BLaER1 (cell line): ENCODE results near the gene FGD2.
A peak's percentile ranks its signal among the peaks of the same experiment; 100 is the strongest.

Source experiments
- H3K27ac ChIP-seq: shearing (Covaris generic); formaldehyde crosslinking; 2 replicates; pipeline ENCODE4 v1.8.1; 2022
- H3K27me3 ChIP-seq: shearing (Covaris generic); formaldehyde crosslinking; 2 replicates; pipeline ENCODE4 v1.8.1; 2022
- H3K36me3 ChIP-seq: shearing (Covaris generic); formaldehyde crosslinking; 2 replicates; pipeline ENCODE4 v1.8.1; 2022
- H3K4me1 ChIP-seq: shearing (Covaris generic); formaldehyde crosslinking; 2 replicates; pipeline ENCODE4 v1.8.1; 2022
- H3K4me2 ChIP-seq: shearing (Covaris generic); formaldehyde crosslinking; 2 replicates; pipeline ENCODE4 v1.8.1; 2022
- H3K4me3 ChIP-seq: shearing (Covaris generic); formaldehyde crosslinking; 2 replicates; pipeline ENCODE4 v1.8.1; 2022
- H3K9ac ChIP-seq: shearing (Covaris generic); formaldehyde crosslinking; 2 replicates; pipeline ENCODE4 v1.8.1; 2022
- H3K9me3 ChIP-seq: shearing (Covaris generic); formaldehyde crosslinking; 2 replicates; pipeline ENCODE4 v1.8.1; 2022
- H4K20me1 ChIP-seq: shearing (Covaris generic); formaldehyde crosslinking; 2 replicates; pipeline ENCODE4 v1.8.1; 2022
- Cebpa-rat ChIP-seq: shearing (Covaris generic); IDR thresholded peaks from 2 replicates; pipeline ENCODE4 v1.8.1; 2022

FGD2 gene

DNA sequence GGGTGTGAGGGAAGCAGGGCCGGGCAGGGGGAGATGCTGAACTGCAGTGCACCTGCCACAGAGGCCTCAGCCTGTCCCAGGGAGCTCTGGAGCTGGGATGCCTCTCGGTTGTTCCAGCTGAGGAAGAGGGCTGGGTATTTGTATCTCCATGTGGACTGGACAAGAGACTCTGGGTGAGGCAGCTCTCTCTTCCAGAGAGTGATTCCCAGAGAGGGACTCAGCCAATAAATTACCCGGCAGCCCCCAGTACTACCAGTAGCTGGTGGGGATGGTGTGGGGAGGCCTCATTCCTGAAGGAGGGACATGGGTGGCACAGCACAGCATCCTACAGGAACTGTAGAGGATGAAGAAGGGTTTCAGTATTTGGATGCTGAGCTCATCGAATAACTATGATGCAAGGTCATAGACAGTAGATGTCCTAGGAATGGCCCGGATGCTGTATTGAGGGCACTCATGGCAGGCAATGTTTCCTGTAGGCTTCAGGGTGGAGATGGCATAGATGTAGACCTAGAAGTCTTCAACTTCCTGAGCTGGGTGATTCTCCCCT lies 1.4 kb downstream of the FGD2 start:
- Histone ChIP-seq H3K9ac (no peak overlapping the region), H3K4me2 (peak overlapping the region; percentile 96), H3K27me3 (no peaks in the 10 kb centered on the region), H4K20me1 (no peaks in the 10 kb centered on the region), H3K36me3 (no peaks in the 10 kb centered on the region), H3K4me3 (no peak overlapping the region), H3K27ac (no peak overlapping the region), H3K4me1 (peaks cover 93% of the 10 kb centered on the region), H3K9me3 (no peaks in the 10 kb centered on the region)
- TF ChIP-seq Cebpa-rat = no peak

DNA sequence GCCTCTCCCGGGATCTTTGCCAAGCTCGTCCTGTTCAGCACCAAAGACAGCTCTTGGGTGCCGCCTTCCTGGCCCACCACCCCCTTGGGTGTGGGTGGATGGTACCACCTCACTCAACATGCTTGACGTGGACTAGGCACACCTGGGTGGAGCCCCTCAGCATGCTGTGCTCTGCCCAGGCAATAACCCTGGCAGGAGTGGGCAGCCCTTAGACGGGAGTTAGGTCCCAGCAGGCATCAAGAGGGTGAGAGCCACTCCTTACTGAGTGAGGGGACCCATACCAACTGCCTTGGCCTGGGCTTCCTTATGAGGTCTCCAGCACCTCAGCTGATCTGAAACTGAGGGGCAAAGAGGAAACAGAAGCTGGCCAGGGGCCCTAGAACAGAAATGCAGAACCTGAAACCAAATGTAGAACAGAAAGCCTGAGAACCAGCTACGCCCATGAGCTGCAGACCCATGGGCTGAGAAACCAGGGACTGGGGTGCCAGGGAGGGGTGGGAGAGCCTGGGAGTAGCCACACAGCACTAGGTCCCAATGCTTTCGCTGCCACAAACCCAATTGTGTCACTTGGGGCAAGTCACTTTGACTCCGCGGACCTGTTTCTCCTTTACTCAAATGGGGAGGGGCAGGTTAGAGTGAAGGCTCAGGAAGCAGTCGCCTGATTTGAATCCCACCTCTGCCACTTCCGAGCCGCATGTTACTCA lies 2.0 kb downstream of the FGD2 start:
- peaks cover 88% of the 10 kb centered on the region for H3K4me1 ChIP-seq
- no peaks in the 10 kb centered on the region for H3K36me3 ChIP-seq
- H3K4me2 ChIP-seq = peak overlapping the region; percentile 96
- no peaks in the 10 kb centered on the region for H3K27me3 ChIP-seq
- H3K9ac ChIP-seq = no peak overlapping the region
- H3K4me3 ChIP-seq = no peak overlapping the region
- no peaks in the 10 kb centered on the region for H4K20me1 ChIP-seq
- no peak overlapping the region for H3K27ac ChIP-seq
- TF ChIP-seq Cebpa-rat = no peak
- no peaks in the 10 kb centered on the region for H3K9me3 ChIP-seq

DNA sequence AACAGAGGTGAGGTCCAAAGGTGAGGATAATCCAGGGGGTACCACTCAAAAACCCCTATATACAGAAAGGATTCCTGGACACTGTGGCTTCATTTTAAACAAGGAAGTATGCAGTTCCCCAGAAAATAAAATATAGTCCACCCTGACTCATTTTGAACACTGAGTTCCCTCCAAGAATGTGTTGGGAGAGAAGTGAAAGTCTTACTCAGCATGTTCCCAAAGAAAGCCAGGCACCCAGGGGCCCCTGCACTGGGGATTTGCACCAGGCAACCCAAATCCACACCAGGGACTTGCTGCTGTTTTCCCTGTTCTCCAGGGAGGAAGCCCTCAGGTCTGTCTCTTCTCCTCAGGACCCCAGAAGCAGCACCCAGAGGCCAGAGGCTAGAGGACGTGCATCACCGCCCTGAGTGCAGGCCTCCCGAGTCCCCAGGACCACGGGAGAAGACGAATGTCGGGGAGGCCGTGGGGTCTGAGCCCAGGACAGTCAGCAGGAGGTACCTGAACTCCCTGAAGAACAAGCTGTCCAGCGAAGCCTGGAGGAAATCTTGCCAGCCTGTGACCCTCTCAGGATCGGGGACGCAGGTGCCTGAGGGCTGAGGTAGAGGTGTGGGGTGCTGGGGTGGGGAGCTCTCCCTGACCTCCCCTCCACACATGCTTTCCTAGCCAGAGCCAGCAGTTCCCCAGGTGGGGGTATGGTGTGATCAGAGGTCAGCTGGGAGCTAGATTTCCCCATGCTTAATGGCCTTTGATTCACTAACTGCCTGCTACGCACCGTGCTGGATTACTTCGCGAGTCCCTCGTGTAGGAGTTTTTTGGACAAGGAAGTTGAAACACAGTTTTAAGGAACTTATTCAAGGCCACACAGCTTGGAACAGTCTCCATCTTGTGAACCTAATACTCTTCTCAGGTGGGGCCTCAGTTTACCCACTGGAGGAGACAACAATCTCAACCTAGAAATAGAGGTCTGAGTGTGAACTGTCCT lies 3.3 kb downstream of the FGD2 start:
- H3K27me3 ChIP-seq = no peaks in the 10 kb centered on the region
- H3K4me3 ChIP-seq = no peak overlapping the region
- H3K36me3 ChIP-seq = no peaks in the 10 kb centered on the region
- H3K27ac ChIP-seq = no peak overlapping the region
- H3K4me2 ChIP-seq = peak overlapping the region; percentile 96
- no peak for TF ChIP-seq Cebpa-rat
- H4K20me1 ChIP-seq = no peaks in the 10 kb centered on the region
- H3K9me3 ChIP-seq = no peaks in the 10 kb centered on the region
- H3K4me1 ChIP-seq = peaks cover 76% of the 10 kb centered on the region
- H3K9ac ChIP-seq = no peak overlapping the region

DNA sequence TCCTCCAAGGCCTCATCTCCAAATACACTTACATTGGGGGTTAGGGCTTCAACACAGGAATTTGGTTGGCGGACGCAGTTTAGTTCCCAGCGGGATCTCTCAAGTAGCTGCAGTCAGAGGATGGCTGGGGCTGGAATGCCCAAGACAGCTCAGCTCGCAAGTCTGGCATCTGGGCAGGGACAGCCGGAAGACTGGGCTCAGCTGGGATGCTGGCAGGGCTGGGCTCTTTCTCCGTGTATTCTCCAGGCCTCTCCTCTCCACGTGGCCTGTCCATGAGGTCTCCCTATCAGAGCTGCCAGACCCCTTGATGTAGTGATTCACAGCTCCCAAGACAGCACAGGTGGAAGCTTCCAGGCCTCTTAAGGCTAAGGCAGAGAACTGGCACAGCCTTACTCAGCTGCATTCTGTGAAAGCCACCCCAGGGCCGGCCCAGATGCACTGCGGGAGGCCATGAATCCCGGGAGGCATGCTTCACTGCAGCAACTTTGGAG lies 5.0 kb downstream of the FGD2 start:
- Histone ChIP-seq H4K20me1 (no peaks in the 10 kb centered on the region), H3K27me3 (no peaks in the 10 kb centered on the region), H3K36me3 (no peaks in the 10 kb centered on the region), H3K9ac (no peak overlapping the region), H3K27ac (no peak overlapping the region), H3K4me2 (no peak overlapping the region), H3K4me1 (peaks cover 59% of the 10 kb centered on the region), H3K4me3 (no peak overlapping the region), H3K9me3 (no peaks in the 10 kb centered on the region)
- TF ChIP-seq Cebpa-rat = no peak

DNA sequence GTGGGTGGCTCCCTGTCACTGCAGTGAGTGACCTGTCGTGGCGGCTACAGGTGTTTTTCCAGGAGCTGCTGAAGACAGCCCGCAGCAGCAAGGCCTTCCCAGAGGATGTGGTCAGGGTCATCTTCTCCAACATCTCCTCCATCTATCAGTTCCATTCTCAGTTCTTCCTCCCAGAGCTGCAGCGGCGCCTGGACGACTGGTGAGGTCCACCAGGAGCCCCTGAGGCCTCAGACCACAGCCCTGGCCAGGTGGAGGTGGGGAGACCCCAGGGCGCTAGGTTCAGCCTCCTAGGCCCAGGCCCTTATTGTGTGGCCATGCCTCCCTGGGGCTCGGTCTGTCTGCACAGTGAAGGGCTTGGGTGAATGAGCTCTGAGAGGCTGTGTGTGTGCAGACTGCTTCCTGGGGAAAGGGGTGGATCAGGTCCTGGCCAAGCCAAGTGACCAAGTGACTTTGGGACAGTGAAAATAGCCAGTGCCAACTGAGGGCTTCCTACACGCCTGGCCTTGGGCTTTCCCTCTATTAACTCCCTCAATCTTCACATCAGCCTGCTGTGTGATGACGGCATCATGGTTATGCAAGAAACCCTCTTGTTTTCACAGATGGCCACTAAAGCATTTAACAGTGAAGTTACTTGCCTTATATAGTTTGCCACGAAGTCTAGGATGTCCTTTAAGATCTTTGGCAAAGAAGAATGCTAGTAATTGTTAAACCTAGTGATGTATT lies 6.4 kb downstream of the FGD2 start:
- H3K4me1 ChIP-seq = peaks cover 45% of the 10 kb centered on the region
- H3K9ac ChIP-seq = no peak overlapping the region
- H3K36me3 ChIP-seq = no peaks in the 10 kb centered on the region
- H3K27me3 ChIP-seq = no peaks in the 10 kb centered on the region
- no peak overlapping the region for H3K27ac ChIP-seq
- no peaks in the 10 kb centered on the region for H4K20me1 ChIP-seq
- H3K4me2 ChIP-seq = no peak overlapping the region
- H3K4me3 ChIP-seq = no peak overlapping the region
- H3K9me3 ChIP-seq = no peaks in the 10 kb centered on the region
- no peak for TF ChIP-seq Cebpa-rat

DNA sequence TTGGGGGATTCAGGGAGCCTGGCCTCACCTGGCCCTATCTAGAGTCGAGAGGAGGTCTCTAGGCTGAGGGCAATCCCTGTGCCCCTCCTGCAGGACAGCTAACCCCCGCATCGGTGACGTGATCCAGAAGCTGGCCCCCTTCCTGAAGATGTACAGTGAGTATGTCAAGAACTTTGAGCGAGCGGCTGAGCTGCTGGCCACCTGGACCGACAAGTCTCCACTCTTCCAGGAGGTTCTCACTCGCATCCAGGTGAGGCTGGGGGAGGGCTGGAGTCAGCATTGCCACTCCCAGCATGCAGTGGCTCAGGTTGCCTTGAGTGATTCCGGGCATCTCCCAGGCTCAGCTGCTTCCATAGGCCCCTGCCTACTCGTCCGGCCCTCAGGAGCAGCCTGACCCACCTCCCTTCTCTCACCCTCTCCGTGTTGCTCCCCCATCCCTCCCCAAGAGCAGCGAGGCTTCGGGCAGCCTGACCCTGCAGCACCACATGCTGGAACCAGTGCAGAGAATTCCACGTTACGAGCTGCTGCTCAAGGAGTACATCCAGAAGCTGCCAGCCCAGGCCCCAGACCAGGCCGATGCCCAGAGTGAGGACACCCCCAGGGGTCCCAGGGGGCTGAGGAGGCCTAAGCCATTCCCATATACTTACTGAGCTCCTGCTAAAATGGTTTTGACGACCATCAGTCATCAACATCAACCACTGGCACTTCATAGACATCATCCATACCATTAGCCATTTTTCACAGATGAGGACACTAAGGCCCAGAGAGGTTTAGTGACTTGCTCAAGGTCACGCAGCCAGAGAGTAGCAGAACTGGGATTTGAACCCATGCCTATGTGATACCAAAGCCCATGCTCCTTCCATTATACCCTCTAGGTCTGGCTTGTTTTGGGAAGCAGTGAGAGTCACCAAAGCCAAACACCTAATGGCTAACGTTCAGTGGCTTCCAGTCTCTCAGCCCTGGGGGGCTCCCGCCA lies 8.3 kb downstream of the FGD2 start:
- no peak overlapping the region for H3K4me2 ChIP-seq
- no peaks in the 10 kb centered on the region for H3K27me3 ChIP-seq
- no peak overlapping the region for H3K27ac ChIP-seq
- H3K9me3 ChIP-seq = no peaks in the 10 kb centered on the region
- H3K9ac ChIP-seq = no peak overlapping the region
- H4K20me1 ChIP-seq = no peaks in the 10 kb centered on the region
- peaks cover 45% of the 10 kb centered on the region for H3K4me1 ChIP-seq
- no peak for TF ChIP-seq Cebpa-rat
- no peaks in the 10 kb centered on the region for H3K36me3 ChIP-seq
- no peak overlapping the region for H3K4me3 ChIP-seq

DNA sequence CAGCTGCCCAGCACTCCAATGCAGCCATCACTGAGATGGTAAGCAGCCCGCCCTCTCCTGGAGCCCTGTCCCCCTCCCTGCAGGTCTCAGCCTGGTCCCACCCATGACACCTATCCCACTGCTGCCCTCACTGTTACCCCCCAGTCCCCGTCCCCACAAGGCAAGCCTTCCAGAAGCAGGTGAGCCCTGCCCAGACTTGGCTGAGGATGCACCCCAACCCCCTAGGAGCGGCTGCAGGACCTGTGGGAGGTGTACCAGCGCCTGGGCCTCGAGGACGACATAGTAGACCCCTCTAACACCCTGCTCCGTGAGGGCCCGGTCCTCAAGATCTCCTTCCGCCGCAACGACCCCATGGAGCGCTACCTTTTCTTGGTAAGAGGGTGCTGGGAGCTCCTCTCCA lies 9.2 kb downstream of the FGD2 start:
- no peaks in the 10 kb centered on the region for H3K36me3 ChIP-seq
- H3K9me3 ChIP-seq = no peaks in the 10 kb centered on the region
- no peaks in the 10 kb centered on the region for H3K27me3 ChIP-seq
- peaks cover 46% of the 10 kb centered on the region for H3K4me1 ChIP-seq
- TF ChIP-seq Cebpa-rat = no peak
- H4K20me1 ChIP-seq = no peaks in the 10 kb centered on the region
- H3K4me3 ChIP-seq = no peak overlapping the region
- H3K9ac ChIP-seq = no peak overlapping the region
- H3K27ac ChIP-seq = no peak overlapping the region
- H3K4me2 ChIP-seq = no peak overlapping the region

DNA sequence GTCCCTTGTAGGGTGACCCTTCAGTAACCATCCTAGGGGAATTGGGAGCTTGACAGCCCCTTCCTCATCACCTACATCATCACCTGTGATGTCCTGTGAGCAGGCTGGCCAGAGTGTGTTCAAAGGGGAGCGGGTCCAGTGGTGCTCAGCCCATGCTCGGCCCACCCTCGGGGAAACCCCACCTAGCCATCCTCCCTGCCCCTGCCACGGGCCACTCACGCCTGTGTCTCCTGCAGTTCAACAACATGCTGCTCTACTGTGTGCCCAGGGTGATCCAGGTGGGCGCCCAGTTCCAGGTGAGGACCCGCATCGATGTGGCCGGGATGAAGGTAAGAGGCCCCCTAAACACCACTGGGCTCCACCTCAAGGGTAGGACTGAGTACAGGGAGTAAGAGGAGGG lies 10.1 kb downstream of the FGD2 start:
- Histone ChIP-seq H4K20me1 (no peaks in the 10 kb centered on the region), H3K4me2 (no peak overlapping the region), H3K9ac (no peak overlapping the region), H3K9me3 (no peaks in the 10 kb centered on the region), H3K36me3 (no peaks in the 10 kb centered on the region), H3K27ac (no peak overlapping the region), H3K27me3 (no peaks in the 10 kb centered on the region), H3K4me1 (peaks cover 42% of the 10 kb centered on the region), H3K4me3 (no peak overlapping the region)
- TF ChIP-seq Cebpa-rat = no peak
